ENCODE results near the gene CHKA.

CHKA gene

GRCh38 chr11:68127714-68128681 is 6.8 kb upstream of the CHKA start:
- peak overlapping the region; percentile 47 for H3K4me3 ChIP-seq (replicated peaks; ENCODE audit: low read depth, low read length)
- TF ChIP-seq CTCF (IDR thresholded peaks at IDR 0.05; ENCODE audit: low read length, missing control alignments): no peak
- DNase-seq (ENCODE audit: low read depth): peak; percentile 76

- TF ChIP-seq CTCF (IDR thresholded peaks at IDR 0.05; ENCODE audit: low read length, missing control alignments): no peak
- DNase-seq (ENCODE audit: low read depth): no peak
Observed at GRCh38 chr11:68125164-68125563, 4.0 kb upstream of the CHKA start.

GRCh38 chr11:68122936-68123539 is 1.9 kb upstream of the CHKA start:
- no peak for DNase-seq (ENCODE audit: low read depth)
- H3K4me3 ChIP-seq (replicated peaks; ENCODE audit: low read depth, low read length): no peak overlapping the region
- TF ChIP-seq CTCF (IDR thresholded peaks at IDR 0.05; ENCODE audit: low read length, missing control alignments): no peak

More at GRCh38 chr11:68125164-68125563, 4.0 kb upstream of the CHKA start:
- no peak overlapping the region for H3K4me3 ChIP-seq (replicated peaks; ENCODE audit: low read depth, low read length)

GRCh38 chr11:68120273-68121066 is 718 bp downstream of the CHKA start:
- peak overlapping the region; percentile 67 for H3K4me3 ChIP-seq (replicated peaks; ENCODE audit: low read depth, low read length)
- peak; percentile 52 for DNase-seq (ENCODE audit: low read depth)
- no peak for TF ChIP-seq CTCF (IDR thresholded peaks at IDR 0.05; ENCODE audit: low read length, missing control alignments)

- TF ChIP-seq CTCF (IDR thresholded peaks at IDR 0.05; ENCODE audit: low read length, missing control alignments): no peak
- DNase-seq (ENCODE audit: low read depth): no peak
- peak overlapping the region; percentile 5 for H3K4me3 ChIP-seq (replicated peaks; ENCODE audit: low read depth, low read length)
Observed at GRCh38 chr11:68118706-68119448, 2.3 kb downstream of the CHKA start.

GRCh38 chr11:68117853-68118470 is 3.2 kb downstream of the CHKA start:
- TF ChIP-seq CTCF (IDR thresholded peaks at IDR 0.05; ENCODE audit: low read length, missing control alignments): no peak
- no peak for DNase-seq (ENCODE audit: low read depth)
- H3K4me3 ChIP-seq (replicated peaks; ENCODE audit: low read depth, low read length): no peak overlapping the region

Measured in fibroblast of pulmonary artery (primary cell).